Activated CD4-positive, alpha-beta T cell treated with anti-CD3 and anti-CD28 coated beads, Interleukin-2, amount 50 U/mL, for 4 hours (primary cell): ENCODE data around the gene RRP8.

ENCODE experiments used
- DNase-seq, 2 experiments: peaks; one replicate each; pipeline ENCODE4 v3.0.0-alpha.2; 2020

Gene RRP8

DNA sequence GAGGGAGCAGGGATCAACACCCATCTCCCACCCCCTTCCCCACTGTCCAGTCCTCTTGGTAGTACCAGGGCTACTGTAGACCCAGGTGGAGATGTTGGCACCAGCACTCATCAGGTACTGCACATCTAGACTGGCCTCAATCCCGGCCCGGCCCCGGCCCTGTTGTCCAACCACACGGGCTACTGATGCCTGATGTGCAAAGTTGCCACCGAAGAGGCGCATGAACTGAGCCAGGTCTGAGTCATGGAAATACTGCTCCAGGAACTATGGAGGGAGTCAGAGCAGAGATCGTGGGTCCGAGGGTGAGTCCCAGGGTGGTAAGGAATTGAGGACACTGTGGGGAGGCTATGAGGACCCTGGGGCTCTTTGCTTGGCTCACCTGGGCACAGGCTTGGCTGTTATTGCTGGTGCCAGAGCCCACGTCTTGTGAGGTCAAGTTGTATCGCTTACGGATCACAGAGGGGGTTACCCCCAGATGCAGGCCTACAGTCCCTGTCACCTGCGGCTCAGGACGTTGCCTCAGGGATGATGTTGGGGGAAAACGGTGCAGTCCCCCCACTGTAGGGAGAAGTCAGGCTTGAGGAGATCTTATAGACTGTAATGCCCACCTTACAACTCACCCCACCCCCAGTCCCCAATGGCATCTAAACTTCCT is 13.3 kb upstream of the RRP8 start:
- DNase-seq, result no peak

DNA sequence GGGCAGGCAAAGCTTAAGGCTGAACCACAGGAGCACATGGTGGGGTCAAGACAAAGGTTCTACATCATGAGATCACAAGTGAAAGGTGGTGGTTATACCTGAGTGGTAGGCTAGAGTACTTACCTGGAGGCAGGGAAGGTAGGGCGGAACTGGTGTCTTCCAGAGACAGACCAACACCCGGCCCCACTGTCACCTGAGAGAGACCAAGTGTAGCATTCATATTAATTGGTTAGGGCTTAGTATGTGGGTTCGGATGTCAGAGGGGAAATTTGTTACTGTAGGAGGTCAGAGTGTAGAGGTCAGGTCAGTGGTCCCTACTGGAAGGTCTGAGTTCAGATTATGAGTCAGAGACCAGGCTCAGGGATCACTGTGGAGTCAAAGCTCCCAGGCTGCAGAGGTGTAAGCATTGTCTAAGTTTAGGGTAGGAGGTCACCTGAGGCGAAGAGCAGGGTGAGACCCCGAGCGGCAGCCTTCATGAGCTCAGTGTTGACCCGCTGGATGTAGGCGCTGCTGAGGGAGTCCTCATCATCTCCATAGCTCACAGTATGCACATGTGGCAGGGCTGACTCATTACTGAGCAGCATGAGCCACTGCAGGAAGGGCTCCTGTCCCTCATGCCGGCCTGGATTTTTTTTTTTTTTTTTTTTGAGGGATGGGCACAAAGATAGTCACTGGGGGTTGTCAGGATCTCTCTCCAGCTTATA is 12.6 kb upstream of the RRP8 start:
- no peak for DNase-seq

DNA sequence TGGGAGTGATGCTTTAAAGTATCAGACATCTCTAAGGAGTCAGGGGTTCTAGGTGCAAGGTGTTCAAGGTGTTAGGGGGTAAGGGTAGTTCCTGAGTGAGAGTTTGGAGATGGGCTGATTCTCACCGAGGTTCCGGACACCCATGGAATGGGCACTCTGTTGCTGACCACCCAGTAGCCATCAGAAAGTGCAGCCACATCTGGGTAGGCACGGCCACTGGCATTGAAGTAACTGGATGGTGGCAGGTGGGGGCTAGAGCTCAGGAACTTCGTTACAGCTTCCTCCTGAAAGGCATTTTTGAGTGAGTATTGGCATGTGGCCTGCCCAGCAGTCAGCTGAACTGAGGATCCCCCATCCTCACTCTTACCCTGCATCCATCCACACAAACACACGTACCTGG is 11.6 kb upstream of the RRP8 start:
- no peak for DNase-seq

DNA sequence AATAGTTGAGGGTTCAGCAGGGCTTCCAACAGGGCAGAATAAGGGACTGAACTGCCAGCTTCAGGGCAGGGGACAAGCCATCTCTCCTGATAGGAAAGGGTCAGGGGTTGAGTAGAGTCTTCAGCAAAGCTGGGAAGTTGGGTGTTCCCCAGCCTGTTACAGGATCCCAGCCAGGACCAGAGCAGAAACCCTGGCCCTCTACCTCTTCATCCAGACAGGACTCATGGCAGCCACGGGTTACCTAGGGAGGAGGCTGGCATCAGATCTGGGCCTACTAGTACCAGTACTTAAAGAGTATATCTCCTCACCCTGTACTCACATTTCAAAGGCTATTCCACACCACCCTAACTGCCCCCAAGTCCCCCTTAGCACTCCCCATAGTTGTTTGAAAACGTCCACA is 11.0 kb upstream of the RRP8 start:
- no peak for DNase-seq

DNA sequence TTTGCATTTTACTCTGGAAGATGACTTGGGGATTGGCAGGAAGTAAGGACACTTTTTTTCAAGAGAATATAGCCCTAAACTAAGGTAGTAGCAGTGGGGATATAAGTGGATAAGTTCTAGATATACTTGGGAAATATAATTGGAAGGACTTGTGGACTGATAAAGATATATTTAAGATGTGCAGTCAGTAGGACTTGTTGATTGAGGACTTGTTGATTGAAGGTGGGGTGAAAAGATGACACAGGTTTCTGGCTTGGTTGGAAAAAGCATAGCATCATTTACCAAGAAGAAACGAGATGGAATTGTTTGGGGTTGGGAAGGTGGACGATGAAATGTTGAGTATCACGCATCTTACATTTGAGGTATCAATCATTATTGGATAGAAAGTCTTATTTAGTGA is 10.1 kb upstream of the RRP8 start:
- no peak for DNase-seq

DNA sequence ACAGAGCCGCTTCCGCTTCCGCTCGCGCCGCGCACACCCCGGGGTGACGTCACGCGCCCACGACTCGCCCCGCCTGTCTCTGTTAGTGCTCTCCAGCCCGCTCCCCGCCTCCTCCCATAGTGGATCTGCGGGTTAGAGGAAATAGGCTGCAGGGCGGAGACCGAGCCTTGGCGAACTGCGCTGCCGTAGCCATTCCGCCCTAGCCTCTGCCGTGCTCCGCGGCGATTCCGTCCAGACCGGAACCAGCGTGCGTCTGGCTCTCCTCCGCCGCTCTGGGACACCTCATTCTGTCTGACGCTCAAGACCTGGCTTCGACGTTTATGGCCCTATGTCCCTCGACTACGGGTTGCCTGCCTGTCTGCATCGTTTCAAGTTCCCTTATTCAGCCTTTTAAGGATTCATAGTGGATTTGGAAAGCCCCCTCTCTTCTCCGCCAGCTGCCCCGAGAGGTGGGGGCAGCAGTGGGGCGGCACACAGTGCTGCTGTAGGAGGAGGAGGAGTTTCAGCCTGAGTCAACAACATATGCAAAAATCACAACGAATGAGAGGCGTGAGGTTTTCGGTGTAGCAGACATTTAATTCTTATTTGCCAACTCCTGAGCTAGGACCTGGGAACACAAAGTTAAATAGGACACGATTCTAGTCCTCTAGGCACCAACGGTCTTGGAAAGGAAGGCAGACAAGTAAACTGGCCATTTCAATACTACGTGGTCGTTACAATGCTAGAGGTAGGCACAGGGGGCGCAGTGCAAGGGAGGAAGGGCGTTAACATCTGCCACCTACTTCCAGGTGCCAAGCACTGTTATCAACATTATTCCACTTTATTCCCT is 9.0 kb upstream of the RRP8 start, which contains the start of gene TAF10:
TSS of gene TAF10 (minus strand) at position 4 of the 829 bp plus-strand sequence. CDS start 27 bp downstream, outside the sequence.
- peak; percentile 92 for DNase-seq

DNA sequence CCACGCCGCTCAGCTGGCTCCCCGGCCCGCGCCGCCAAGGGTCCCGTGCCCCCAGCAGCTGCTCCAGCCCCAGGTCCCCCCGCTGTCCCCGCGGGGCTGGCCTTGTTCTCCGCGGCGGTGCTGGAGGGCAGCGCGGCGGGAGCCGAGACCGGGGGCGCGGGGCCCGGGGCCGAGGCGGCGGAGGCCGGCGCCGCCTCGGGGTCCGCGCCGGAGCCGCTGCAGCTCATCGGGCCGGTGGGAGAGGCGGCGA is 8.5 kb upstream of the RRP8 start:
- no peak for DNase-seq

DNA sequence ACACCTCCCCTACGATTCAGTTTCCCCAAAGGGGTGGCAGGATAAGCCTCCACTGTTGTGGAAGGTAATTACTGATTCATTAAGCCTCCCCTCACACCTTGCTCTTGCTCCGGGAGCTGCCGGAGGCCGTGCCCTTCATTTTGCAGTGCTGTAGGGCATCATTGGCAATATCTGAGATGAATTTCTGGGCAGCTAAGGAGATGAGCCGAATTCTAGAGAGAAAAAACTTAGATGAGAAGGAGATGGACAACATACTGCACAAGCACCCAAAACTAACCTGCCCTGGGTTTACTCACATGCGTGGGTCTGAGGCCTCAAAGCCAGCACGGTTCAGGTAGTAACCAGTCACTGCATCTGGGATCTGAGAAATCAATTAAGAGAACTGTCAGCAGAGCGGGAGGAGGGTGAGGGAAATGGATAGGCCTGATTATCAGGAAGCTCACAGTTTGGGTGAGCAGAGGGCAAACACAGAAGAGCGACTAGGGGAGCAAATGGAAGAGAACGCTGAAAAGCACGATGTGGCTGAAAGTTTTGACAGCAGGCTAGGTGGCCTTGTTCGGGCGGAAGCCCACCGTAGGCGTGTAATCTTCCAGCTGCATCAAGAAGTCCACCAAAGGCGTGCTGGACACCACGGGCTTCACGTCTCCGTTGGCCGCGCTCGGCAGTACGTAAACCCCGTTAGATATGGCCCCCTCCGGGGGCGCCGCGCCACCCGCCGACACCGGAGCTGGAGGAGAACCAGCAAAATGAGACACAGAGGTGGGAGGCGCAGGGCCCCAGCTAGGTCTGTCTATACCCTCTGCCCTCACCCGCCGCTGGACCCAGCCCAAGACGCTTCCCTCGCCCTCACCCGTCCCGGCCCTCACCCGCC is 7.9 kb upstream of the RRP8 start:
- peak in 1 of 2 experiments; percentile 18 for DNase-seq

DNA sequence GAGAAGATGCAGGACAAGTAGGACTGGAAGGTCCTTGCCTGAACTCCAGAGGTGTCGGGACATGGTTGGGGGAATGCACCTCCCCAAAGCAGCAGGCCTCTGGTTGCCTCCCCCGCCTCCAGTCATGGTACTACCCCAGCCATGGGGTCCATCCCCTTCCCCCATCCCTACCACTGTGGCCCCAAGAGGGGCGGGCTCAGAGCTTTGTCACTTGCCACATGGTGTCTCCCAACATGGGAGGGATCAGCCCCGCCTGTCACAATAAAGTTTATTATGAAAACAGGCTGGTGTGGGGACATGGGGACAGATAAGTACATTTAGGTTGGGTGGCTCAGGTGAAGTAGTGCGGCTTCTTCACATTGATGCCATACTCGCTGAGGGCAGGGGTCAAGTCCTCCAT is 7.2 kb upstream of the RRP8 start:
- DNase-seq, result no peak

DNA sequence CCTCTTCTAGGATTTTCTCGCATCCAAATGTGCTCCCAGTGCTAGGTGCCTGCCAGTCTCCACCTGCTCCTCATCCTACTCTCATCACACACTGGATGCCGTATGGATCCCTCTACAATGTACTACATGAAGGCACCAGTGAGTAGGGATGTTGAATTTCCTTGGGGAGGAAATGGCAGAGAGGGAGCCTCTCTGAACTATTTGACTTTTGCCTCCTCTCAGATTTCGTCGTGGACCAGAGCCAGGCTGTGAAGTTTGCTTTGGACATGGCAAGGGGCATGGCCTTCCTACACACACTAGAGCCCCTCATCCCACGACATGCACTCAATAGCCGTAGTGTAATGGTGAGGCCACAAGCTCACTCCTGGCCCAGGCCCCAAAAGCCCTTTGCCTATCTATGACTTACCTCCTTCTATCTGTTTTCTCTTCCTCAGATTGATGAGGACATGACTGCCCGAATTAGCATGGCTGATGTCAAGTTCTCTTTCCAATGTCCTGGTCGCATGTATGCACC is 6.1 kb upstream of the RRP8 start:
- no peak for DNase-seq

DNA sequence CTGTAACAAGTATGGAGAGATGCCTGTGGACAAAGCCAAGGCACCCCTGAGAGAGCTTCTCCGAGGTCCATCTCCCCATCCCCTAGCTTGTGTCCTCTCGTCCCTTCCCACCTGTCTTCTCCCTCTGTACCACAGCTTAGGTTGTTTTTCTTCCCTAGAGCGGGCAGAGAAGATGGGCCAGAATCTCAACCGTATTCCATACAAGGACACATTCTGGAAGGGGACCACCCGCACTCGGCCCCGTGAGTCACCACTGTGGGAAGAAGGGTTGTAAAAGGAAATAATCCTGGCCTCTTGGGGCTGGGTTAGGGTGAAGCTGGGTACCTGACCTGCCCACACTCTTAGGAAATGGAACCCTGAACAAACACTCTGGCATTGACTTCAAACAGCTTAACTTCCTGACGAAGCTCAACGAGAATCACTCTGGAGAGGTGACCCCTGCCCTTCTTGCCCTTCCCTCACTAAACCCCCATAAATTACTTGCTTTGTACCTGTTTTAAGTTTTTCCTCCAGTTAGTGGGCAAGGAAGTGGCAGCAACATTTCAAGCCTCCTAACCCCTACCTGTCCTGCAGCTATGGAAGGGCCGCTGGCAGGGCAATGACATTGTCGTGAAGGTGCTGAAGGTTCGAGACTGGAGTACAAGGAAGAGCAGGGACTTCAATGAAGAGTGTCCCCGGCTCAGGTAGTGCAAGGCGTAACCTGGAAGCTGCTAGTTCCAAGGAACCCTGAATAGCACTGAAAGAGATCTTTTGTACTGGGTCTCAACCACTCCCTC is 5.5 kb upstream of the RRP8 start:
- no peak for DNase-seq

DNA sequence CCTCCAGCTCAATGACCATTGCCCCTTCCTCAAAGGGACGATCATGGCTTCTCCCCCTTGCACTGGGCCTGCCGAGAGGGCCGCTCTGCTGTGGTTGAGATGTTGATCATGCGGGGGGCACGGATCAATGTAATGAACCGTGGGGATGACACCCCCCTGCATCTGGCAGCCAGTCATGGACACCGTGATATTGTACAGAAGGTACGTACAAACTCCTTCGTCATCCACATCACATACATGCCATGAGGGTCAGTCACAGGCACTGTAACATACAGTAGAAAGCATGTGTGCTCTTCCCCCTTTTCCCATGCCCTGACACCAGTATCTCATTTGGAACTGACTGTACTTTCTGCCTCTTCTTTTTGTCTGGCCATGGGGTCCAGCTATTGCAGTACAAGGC is 4.6 kb upstream of the RRP8 start:
- DNase-seq, result no peak

DNA sequence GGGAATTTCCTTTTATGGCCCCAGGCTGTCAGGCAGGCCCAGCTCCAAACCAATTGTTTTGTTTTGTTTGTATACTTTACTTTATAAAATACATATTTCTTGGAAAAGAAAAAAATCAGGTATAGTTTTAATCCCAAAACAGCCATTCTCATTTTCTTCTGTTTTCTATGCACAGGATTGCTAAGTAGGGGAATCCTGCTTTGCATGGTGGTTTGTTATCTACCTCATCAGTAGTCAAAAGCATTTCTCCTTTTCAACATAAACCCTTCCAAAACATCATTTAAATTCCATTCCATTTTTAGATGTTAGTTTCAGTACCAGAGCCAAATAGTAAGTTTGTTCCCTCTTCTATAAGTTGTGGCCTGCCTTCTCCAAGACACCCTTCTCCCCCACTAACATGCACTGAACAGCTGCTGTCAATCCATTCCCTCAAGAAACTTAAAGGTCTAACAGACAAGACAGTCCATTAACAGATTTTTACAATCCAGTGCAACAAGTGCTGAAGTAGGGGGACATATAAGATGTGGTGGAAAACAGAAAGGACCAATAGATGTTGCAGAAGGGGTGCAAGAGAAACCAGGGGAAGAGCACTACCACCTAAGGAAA is 3.9 kb upstream of the RRP8 start:
- no peak for DNase-seq

DNA sequence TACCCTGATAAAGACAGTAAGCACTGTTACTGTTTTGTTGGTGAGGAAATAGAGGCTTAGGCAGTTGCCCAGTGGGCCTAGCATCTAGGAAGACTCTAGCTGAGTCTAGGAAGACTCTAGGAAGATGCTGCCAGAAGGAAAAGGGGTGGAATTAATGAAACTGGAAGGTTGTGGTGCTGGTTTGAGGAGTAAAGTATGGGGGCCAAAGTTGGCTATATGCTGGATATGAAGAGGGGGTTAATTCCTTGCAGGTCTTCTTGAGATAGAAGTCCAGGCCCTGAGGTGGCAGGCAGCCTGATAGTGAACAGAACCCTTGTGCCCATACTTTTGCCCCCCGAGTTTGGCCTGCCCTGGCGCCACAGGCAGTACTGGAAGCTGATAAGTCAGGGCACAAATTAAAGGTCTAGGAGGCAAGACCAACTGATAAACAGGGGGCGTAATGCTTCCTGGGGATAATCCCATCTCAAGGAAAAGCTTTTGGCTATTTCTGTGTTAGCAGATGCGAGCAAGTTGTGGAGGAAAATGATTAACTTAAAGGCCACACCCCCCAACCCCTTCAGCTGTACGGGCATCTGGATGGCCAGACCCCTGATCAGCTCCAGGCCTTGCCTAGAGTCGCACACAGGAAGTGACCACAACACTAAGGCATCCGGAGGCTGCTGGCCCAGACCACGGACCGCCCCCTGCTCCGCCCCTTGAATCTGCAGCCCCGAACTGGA is 3.2 kb upstream of the RRP8 start:
- DNase-seq, result no peak

DNA sequence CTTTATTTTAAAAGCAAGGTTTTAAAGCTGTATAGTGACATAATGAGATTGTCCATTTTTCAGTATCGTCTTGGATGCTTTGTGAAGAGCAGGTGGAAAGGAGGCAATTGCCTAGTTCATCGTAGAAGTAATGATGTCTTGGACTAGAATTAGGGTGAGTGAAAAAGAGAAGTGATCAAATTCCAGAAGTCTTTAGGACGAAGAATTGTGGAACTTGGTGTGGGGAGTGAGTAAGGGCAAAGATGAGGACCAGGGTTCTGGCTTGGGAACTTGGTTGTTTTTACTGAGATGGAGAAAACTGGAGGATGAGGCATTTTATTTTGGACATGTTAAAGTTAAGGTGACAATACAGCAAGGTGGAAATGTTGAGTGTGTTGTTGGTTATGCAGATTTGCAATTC is 1.4 kb upstream of the RRP8 start:
- DNase-seq, result no peak

DNA sequence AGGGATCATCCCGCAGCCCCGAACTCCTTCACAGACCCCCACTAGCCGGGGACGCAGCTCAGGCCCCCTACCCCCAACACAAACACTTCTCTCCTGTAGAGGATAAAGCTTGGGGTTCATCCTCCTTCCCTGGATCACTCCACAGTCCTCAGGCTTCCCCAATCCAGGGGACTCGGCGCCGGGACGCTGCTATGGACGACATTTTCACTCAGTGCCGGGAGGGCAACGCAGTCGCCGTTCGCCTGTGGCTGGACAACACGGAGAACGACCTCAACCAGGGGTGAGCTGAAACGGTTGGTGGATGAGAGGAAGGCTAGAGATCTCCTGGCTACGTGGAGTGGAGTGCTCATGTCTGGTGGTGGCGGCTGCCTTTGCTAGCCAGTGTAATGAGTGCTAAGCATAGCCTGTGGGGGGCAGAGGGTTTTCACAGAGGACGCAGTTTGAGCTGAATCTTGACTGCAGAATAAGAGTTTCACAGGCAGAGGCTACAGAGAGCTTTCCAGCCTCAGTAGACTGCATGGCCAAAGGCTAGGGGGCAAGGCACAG is 738 bp upstream of the RRP8 start:
- peak; percentile 47 to 49 for DNase-seq

DNA sequence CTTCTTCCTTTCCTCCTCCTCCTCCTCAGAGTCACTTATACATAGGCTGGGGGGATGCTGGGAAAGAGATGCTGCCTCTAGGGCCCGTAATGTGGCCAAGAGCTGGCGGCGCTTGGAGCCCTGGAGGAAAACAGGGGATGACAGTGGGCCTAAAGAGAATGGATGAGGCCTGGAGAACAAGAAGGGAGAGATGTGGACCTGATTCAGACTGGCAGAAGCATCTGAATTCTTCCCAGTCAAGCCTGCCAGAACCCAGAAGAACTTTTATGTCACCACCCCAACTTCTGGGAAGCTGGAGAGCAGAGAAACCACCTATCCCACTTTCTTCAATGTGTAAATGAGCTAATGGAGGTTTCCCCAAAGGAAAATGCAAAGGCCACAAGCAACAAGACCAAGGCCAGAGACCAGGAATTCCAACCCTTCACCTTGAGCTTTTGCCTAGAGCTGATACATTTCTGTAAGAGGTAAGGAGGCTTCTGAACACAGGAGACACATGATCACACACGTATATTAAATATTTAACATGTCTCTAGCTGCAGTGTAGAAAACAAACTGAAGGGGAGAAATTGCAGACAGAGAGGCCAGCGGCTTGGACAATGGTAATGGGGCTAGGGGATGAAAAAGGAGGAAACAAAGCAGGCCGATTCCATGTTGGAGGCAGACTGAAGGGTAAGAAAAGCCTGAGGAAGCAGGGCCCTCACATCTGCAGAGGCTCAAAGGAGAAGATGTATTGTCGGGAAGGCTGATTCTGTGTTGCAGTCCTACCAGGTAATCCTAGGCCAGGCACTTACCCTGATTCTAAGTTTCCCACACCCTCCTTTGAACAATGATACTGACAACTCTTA is 1.1 kb downstream of the RRP8 start:
- no peak for DNase-seq

DNA sequence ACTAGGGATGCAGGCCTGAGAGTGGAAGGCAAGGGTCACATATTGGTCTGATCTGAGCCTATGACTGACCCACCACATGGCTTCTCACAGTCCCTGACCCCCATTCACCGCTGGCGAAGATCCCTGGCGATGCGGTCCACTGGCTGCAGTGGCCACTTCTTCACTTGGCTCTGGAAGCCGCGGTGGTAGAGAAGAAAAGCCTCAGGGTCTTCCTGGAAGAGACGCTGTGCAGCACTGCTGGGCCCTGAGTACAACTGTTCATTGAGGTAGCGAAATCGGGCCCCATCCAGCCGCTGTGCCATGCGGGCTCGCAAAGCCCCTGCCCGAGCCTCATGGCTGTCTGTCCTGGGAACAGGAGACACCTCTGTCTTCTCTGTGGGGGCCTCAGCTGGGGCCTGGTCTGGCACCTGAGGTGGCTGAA is 2.4 kb downstream of the RRP8 start:
- DNase-seq, result no peak

DNA sequence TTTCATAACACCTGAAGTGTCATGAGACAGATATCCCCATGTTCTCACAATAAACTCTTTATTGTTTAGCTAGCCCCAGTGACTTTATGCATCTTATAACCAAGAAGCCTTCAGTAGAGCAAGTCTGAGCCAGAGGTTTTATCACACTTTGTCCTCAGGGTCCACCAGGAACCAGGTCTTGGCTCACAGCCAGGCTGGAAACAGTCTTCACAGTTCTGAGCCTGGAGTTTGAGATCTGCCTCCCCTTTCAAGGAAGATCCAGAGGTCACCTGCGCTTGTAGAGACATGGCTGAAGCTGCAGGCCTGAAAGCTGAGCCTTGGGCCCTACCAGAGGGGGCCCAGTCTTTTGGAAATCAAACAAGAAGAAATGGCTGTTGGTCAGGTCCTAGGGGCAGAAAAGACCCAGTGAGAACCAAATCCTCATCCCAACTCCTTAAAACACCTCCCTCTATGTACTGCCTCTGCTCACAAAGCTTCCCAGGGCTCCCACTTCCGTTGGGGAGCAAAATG is 3.5 kb downstream of the RRP8 start:
- DNase-seq, result no peak
